Naive thymus-derived CD8-positive, alpha-beta T cell (primary cell): ENCODE data around the gene CRIP2. TPM values are rescaled to one million over a fixed set of nuclear protein-coding genes. Genes with fewer than 3 reads are reported as not detected.

Experiments
- ATAC-seq, 2 donors: fragments of 150-1000 bp; cut with Tn5 transposase in 1 of 2; sonication (Bioruptor Pico), chemical (Tn5 transposase) in 1 of 2; 1 replicate in 1 of 2; 2 replicates in 1 of 2; pipeline ENCODE4 v1.10.0; 2021; ENCODE audit warnings: mild to moderate bottlenecking in 2 of 2, moderate library complexity in 2 of 2
- POLR2A ChIA-PET: fragments of 350-600 bp; sonication (Branson Sonifier 250); formaldehyde crosslinking; loops from one replicate; lab custom pipeline; 2021; ENCODE audit warnings: antibody characterized with exemption; lab: Charles Lee
- DNase-seq, 10 donors: peaks; one replicate each; pipeline versions ENCODE4 v3.0.0 to v3.0.0-alpha.2; 2020 to 2022
- H3K27ac Mint-ChIP-seq, 10 donors: one replicate each; pipeline ENCODE4 v1.8.0; 2020 to 2022; ENCODE audit warnings: mild to moderate bottlenecking in 10 of 10, mixed read lengths in 10 of 10, moderate library complexity in 4 of 10, inconsistent platforms in 1 of 10
- H3K27me3 Mint-ChIP-seq, 5 donors: one replicate each; pipeline ENCODE4 v1.8.0; 2021 to 2022; ENCODE audit warnings: mixed read lengths in 5 of 5
- H3K36me3 Mint-ChIP-seq, 3 donors: one replicate each; pipeline ENCODE4 v1.8.0; 2020 to 2022; ENCODE audit warnings: mixed read lengths in 3 of 3, mild to moderate bottlenecking in 2 of 3, inconsistent platforms in 1 of 3
- H3K4me1 Mint-ChIP-seq, 4 donors: one replicate each; pipeline ENCODE4 v1.8.0; 2021 to 2022; ENCODE audit warnings: mixed read lengths in 4 of 4
- H3K4me3 Mint-ChIP-seq, 10 donors: one replicate each; pipeline ENCODE4 v1.8.0; 2020 to 2022; ENCODE audit warnings: mild to moderate bottlenecking in 10 of 10, mixed read lengths in 10 of 10, moderate library complexity in 6 of 10, inconsistent platforms in 1 of 10
- H3K9me3 Mint-ChIP-seq, 9 donors: one replicate each; pipeline ENCODE4 v1.8.0; 2020 to 2022; ENCODE audit warnings: mixed read lengths in 9 of 9, mild to moderate bottlenecking in 3 of 9, inconsistent platforms in 1 of 9, moderate library complexity in 1 of 9
- polyA plus RNA-seq, 3 donors: library from polyadenylated mRNA; unstranded; fragments of 300-500 nt; fragmentation: Illumina TruSeq; gene quantifications; one replicate each; pipeline ENCODE4 v1.2.3, GENCODE V29; 2021
- total RNA-seq, 8 experiments: library from RNA in 2 of 8; stranded (reverse) in 2 of 8; gene quantifications; one replicate each; pipeline ENCODE4 v1.2.3 and lab custom pipeline; 2021 to 2026

CRIP2 gene, protein sequence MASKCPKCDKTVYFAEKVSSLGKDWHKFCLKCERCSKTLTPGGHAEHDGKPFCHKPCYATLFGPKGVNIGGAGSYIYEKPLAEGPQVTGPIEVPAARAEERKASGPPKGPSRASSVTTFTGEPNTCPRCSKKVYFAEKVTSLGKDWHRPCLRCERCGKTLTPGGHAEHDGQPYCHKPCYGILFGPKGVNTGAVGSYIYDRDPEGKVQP
- total RNA-seq (1 to 10 TPM; 2.2 to 2.3 TPM), polyA plus RNA-seq (10 to 100 TPM; 21.1 to 86.9 (median 28.3) TPM), total RNA-seq (lab: John Stamatoyannopoulos, UW) (0.08 to 25.6 (median 1.2) reads per million in 6 experiments)

DNA sequence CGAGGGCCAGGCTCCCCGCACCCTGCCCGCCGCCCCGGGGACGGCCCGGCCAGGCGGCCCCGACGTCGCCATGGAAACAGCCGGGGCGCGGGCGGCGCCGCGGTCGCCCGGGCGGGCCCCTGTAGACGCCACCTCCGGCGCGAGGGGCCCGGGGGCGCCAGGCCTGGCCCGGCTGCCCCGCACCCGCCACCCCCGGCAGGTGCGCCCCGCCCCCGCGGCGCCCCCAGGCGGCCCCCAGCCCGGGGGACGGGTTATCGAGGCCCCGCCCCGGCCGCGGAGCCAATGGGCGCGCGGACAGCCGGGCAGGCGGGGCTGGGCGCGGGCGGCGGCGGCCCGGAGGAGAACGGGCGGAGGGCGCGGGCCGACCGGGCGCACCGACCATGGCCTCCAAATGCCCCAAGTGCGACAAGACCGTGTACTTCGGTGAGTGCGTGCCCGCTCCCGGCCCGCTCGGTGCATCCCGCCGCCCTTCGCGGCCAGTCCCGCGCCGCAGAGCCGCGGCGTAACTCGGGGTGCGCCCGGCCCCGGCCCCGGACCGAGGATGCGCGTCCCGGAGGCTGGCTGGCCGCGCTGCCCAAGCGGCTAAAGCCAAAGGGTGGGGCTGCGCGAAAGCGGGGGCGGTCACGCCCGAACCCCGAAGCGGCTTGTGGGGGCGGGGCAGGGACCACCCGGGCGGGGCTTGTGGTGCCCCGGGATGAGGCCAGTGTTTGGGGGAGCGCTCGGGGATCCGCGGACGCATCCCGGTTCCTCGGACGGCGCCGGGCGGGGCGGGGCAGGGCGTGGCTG lies at the start of gene CRIP2:
TSS of gene CRIP2 (plus strand) at position 339 of the 786 bp plus-strand sequence. CDS start at position 381, 42 bp downstream.
- H3K27me3 Mint-ChIP-seq = peaks cover 0 to 8% (median 0%) of the 10 kb centered on the region in 5 donors
- POLR2A ChIA-PET = no interaction called here
- DNase-seq = peak in 3 of 10 donors; percentile 33 to 50 (median 43)
- H3K27ac Mint-ChIP-seq = peak within 1 kb of the TSS in 4 of 10 donors; percentile 22 to 80 (median 54)
- no peaks in the 10 kb centered on the region for H3K36me3 Mint-ChIP-seq
- ATAC-seq = peak; percentile 18 to 38
- peaks cover 0 to 5% (median 0%) of the 10 kb centered on the region in 9 donors for H3K9me3 Mint-ChIP-seq
- peaks cover 4 to 29% (median 25%) of the 10 kb centered on the region in 4 donors for H3K4me1 Mint-ChIP-seq
- H3K4me3 Mint-ChIP-seq = peak within 1 kb of the TSS; percentile 57 to 84 (median 78)

DNA sequence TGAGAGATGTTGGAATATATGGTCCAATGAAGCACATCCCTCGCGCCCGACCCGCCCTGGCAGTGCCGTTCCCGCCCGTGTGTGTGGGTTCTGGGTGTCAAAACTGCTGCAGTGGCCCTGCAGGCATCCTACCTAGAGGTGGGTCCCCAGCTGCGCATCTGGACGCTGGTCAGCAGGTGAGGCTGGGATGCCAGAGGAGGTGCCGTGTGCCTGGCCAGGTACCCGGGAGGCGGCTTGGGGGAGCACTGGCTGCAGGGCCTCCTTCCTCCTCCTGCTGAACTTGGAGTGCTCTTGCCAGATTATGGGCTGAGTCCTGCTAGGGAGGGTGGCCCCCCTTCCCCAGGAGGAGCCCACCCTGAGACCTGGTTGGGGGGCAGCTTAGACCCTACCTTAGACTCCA lies 49.8 kb upstream of the CRIP2 start:
- peaks cover 17 to 41% (median 37%) of the 10 kb centered on the region in 4 donors for H3K4me1 Mint-ChIP-seq
- H3K27me3 Mint-ChIP-seq = no peaks in the 10 kb centered on the region
- DNase-seq (no peak), ATAC-seq (no peak)
- H3K4me3 Mint-ChIP-seq = no peak overlapping the region
- H3K36me3 Mint-ChIP-seq = peaks cover 0 to 10% (median 8%) of the 10 kb centered on the region in 3 donors
- H3K27ac Mint-ChIP-seq = no peak overlapping the region
- POLR2A ChIA-PET = interaction anchor here (1.1 kb wide), 1 partner anchor 9 kb away, joined by 5 read pairs; no protein-coding TSS in a partner anchor
- peaks cover 0 to 2% (median 0%) of the 10 kb centered on the region in 9 donors for H3K9me3 Mint-ChIP-seq

DNA sequence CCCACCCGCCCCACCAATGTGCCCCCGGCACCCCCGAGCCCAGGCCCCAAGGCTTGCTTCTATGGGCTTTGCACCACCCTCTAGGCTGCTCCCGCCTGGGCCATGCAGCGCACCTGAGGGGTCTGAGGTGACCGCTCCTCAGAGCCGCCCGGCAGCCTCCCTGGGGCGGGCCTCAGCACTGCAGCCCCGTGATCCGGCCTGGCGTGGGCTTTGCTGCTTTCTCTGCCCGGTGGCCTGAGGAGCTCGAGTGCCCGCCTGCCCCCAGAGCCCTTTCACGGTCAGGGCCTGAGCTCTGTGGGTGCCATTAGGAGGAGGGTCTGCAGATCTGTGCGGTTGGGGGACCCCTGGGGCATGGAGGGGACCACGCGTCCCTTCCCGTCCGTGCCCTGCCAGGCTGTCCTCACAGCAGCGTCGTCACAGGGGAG lies 48.8 kb upstream of the CRIP2 start:
- no peak for DNase-seq
- H3K27ac Mint-ChIP-seq = no peak overlapping the region
- H3K36me3 Mint-ChIP-seq = peaks cover 4 to 18% (median 11%) of the 10 kb centered on the region in 3 donors
- H3K27me3 Mint-ChIP-seq = no peaks in the 10 kb centered on the region
- peaks cover 16 to 41% (median 35%) of the 10 kb centered on the region in 4 donors for H3K4me1 Mint-ChIP-seq
- H3K9me3 Mint-ChIP-seq = peaks cover 0 to 2% (median 0%) of the 10 kb centered on the region in 9 donors
- no peak for ATAC-seq
- H3K4me3 Mint-ChIP-seq = no peak overlapping the region
- POLR2A ChIA-PET = interaction anchor here (0.6 kb wide), 1 partner anchor 55 kb away, joined by 5 read pairs; no protein-coding TSS in a partner anchor

DNA sequence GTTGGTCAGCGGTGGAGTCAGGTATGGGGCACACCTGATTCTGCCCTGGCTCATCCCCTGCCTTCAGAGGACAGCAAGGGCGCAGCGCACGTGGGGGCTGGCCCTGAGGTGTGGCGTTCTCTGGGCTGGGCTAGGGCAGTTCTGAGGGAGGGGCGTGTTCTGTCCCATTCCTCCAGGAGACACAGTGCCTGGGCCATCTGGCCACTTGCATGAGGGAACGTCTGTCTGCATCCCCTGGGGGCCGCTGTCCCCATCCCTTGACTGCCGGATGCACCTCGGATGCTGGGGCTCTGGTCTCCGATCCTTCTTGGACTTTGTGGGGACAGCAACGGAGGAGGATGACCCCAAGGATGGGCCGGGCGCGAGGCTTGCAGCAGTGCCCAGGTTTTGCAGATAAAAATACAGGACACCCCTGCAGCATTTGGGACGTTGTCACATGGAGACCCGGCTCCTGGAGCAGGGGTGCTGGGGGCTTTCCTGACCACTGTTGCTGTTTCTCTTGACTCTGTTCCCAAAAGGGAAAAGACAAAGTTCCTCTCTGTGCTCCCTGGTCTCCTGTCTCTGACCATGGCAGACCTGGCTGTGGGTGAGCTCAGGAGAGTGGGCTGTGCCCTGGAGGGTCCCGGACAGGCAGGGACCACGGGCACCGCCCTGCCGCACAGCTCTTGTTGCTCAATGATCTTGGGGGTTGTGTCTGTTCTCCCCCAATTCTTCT lies 48.0 kb upstream of the CRIP2 start:
- Mint-ChIP-seq H3K27me3 (no peaks in the 10 kb centered on the region), H3K27ac (peak overlapping the region in 2 of 10 donors; percentile 29 to 56)
- no peak for ATAC-seq

DNA sequence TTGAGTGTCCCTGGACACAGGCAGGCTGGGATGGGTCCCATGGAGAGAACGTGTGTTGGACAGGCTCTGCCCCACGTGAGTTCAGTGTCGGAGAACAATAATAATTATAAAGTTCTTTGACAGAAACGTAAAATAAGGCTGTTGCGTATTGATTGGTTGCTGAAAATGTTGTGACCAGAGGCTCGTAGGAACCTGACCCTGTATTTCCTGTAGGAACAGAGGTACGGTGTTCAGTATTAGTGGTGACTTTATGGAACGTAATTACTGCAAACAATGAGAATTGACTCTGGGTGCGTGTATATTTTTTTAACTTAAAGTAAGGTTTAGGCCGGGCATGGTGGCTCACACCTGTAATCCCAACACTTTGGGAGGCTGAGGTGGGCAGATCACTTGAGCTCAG lies 47.2 kb upstream of the CRIP2 start:
- peak overlapping the region in 2 of 10 donors; percentile 31 to 86 for H3K27ac Mint-ChIP-seq
- H3K36me3 Mint-ChIP-seq = peaks cover 4 to 23% (median 15%) of the 10 kb centered on the region in 3 donors
- POLR2A ChIA-PET = no interaction called here
- no peaks in the 10 kb centered on the region for H3K27me3 Mint-ChIP-seq
- H3K9me3 Mint-ChIP-seq = peaks cover 0 to 2% (median 0%) of the 10 kb centered on the region in 9 donors
- DNase-seq (no peak), ATAC-seq (no peak)
- peaks cover 7 to 25% (median 19%) of the 10 kb centered on the region in 4 donors for H3K4me1 Mint-ChIP-seq
- H3K4me3 Mint-ChIP-seq = peak overlapping the region in 1 of 10 donors; percentile 33

More for the DNA sequence above, 48.0 kb upstream of the CRIP2 start:
- Mint-ChIP-seq H3K4me3 (peak overlapping the region in 1 of 10 donors; percentile 33), H3K9me3 (peaks cover 0 to 2% (median 0%) of the 10 kb centered on the region in 9 donors), H3K36me3 (peaks cover 4 to 23% (median 15%) of the 10 kb centered on the region in 3 donors), H3K4me1 (peaks cover 11 to 34% (median 27%) of the 10 kb centered on the region in 4 donors)
- no peak for DNase-seq
- POLR2A ChIA-PET = no interaction called here

DNA sequence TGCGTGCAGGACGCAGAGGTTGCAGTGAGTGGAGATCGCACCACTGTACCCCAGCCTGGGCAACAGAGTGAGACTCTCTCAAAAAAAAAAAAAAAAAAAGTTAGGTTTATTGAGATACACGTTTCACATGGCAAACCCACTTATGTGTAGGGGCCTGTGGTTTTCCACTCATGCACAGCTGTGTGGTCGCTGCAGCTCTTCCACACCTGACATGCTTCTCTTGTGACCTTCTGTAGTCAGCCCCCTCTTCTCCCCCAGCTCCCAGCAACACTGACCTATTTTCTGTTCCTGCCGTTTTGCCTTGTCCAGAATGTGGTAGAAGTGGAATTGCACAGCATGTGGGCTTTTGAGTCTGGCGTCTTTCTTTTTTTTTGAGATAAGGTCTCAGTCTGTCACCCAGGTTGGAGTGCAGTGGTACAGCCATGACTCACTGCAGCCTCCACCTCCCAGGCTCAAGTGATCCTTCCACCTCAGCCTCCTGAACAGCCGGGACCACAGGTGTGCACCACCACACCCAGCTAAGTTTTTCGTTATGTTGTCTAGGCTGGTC lies 46.6 kb upstream of the CRIP2 start:
- ATAC-seq (no peak), DNase-seq (no peak)
- peak overlapping the region in 8 of 10 donors; percentile 18 to 78 (median 58) for H3K27ac Mint-ChIP-seq
- H3K9me3 Mint-ChIP-seq = peaks cover 0 to 2% (median 0%) of the 10 kb centered on the region in 9 donors
- H3K4me1 Mint-ChIP-seq = peaks cover 7 to 20% (median 13%) of the 10 kb centered on the region in 4 donors
- POLR2A ChIA-PET = no interaction called here
- no peaks in the 10 kb centered on the region for H3K27me3 Mint-ChIP-seq
- peak overlapping the region in 1 of 10 donors; percentile 30 for H3K4me3 Mint-ChIP-seq
- H3K36me3 Mint-ChIP-seq = peaks cover 4 to 23% (median 15%) of the 10 kb centered on the region in 3 donors

DNA sequence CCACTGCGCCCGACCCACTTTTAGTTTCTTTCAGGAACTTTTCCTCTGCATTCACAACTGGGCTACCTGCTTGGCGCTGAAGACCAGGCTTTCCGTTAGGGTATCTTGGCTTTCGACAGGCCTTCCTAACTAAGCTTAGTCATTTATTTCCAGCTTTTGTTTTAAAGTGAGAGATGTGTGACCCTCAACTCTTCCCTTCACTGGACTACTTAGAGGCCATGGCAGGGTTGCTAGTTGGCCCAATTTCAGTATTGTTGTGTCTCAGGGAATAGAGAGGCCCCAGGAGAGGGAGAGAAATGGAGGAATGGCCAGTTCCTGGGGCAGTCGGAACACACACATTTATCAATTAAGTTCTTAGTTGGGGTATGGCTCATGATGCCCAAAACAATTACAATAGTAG lies 44.6 kb upstream of the CRIP2 start:
- ATAC-seq = no peak
- POLR2A ChIA-PET = no interaction called here
- no peak overlapping the region for H3K4me3 Mint-ChIP-seq

DNA sequence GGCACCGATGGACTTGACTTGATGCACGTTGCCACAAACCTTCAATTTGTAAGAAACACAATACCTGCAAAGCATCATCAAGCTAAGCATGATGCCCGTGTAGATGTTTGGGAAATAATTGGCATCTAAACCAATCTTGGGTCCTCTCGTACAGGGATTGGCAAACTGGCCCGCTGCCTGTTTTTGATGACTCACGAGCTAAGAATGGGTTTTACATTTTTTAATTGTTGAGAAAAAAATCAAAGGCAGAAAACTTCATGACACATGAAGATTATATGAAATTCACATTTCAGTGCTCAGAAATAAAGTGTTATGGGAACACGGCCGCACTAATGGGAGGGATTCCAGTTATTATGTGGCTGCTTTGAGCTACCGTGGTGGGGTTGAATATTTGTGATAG lies 44.1 kb upstream of the CRIP2 start:
- DNase-seq = no peak
- Mint-ChIP-seq H3K4me3 (no peak overlapping the region), H3K27ac (no peak overlapping the region), H3K27me3 (no peaks in the 10 kb centered on the region), H3K4me1 (peaks cover 7 to 25% (median 20%) of the 10 kb centered on the region in 4 donors), H3K36me3 (peaks cover 4 to 23% (median 12%) of the 10 kb centered on the region in 3 donors), H3K9me3 (peaks cover 0 to 2% (median 0%) of the 10 kb centered on the region in 9 donors)
- POLR2A ChIA-PET = no interaction called here
- ATAC-seq = no peak

More for the DNA sequence above, 44.6 kb upstream of the CRIP2 start:
- no peak for DNase-seq
- peak overlapping the region in 1 of 10 donors; percentile 71 for H3K27ac Mint-ChIP-seq
- H3K36me3 Mint-ChIP-seq = peaks cover 4 to 23% (median 15%) of the 10 kb centered on the region in 3 donors
- H3K4me1 Mint-ChIP-seq = peaks cover 5 to 23% (median 18%) of the 10 kb centered on the region in 4 donors
- H3K27me3 Mint-ChIP-seq = no peaks in the 10 kb centered on the region
- peaks cover 0 to 2% (median 0%) of the 10 kb centered on the region in 9 donors for H3K9me3 Mint-ChIP-seq

DNA sequence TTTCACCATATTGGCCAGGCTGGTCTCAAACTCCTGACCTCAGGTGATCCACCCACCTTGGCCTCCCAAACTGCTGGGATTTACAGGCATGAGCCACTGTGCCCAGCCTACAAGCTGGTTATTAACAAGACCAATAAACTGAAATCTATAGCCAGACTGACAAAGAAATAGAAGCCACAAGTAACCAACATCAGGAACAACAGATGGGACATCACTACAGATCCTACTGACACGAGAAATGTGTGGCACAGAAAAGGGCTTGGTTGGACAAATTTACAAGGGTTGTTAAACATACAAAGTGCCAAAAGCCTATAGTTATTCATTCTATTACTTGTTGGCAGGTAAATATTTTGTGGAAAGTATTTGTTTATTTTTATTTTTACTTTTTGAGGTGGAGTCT lies 43.4 kb upstream of the CRIP2 start:
- no peak overlapping the region for H3K4me3 Mint-ChIP-seq
- H3K4me1 Mint-ChIP-seq = peaks cover 10 to 31% (median 25%) of the 10 kb centered on the region in 4 donors
- H3K27ac Mint-ChIP-seq = peak overlapping the region in 1 of 10 donors; percentile 9
- DNase-seq = no peak
- H3K9me3 Mint-ChIP-seq = peaks cover 0 to 2% (median 0%) of the 10 kb centered on the region in 9 donors
- ATAC-seq = no peak
- POLR2A ChIA-PET = no interaction called here
- no peaks in the 10 kb centered on the region for H3K27me3 Mint-ChIP-seq
- H3K36me3 Mint-ChIP-seq = peaks cover 4 to 23% (median 7%) of the 10 kb centered on the region in 3 donors

DNA sequence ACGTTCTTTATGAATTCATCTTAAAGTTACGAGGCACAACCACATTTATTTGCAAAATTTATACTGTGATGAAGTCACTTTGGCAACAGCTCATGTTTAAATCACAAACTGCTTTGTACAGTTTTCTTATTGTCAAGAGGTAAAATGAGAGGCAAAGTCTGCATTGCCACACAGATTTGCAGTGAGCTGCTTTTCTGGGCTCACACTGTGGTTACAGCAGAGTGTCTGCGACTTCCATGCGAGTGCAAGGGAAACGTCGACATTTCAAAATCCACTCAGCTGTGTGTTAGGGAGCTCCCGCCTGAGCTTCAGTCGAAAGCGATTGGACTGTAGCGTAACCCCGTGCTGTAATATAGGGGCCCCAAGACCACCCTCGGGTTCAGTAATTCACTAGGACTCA lies 42.0 kb upstream of the CRIP2 start:
- DNase-seq (no peak), ATAC-seq (no peak)
- H3K27ac Mint-ChIP-seq = no peak overlapping the region
- peaks cover 4 to 13% (median 7%) of the 10 kb centered on the region in 3 donors for H3K36me3 Mint-ChIP-seq
- no peaks in the 10 kb centered on the region for H3K27me3 Mint-ChIP-seq
- peaks cover 6 to 29% (median 18%) of the 10 kb centered on the region in 4 donors for H3K4me1 Mint-ChIP-seq
- H3K9me3 Mint-ChIP-seq = peaks cover 0 to 2% (median 0%) of the 10 kb centered on the region in 9 donors
- no peak overlapping the region for H3K4me3 Mint-ChIP-seq
- POLR2A ChIA-PET = no interaction called here

DNA sequence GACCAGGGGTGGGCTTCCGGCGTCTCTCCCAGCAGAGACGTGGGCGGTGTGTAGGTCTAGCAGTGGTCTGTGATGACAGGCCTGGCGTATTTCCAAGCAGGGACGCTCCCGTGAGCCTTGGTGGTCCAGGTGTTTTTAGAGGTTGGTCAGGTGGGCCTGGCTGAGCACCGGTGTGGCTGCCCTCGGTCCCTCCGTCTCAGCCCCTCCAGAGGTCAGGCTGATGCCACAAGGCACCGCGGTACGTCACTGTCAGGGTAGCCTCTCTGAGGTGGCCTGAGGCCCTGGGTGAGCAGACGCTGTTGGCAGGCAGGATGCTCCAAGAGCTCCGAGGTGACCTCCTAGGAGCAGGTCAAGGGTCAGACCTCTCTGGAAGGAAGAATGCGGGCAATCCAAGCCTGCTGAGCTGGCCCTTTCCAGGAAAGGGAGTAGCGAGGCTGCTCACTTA lies 41.4 kb upstream of the CRIP2 start:
- no peak for DNase-seq
- POLR2A ChIA-PET = no interaction called here
- H3K36me3 Mint-ChIP-seq = peaks cover 4 to 13% (median 7%) of the 10 kb centered on the region in 3 donors
- H3K4me3 Mint-ChIP-seq = no peak overlapping the region
- peaks cover 6 to 29% (median 17%) of the 10 kb centered on the region in 4 donors for H3K4me1 Mint-ChIP-seq
- no peaks in the 10 kb centered on the region for H3K27me3 Mint-ChIP-seq
- no peak for ATAC-seq
- no peak overlapping the region for H3K27ac Mint-ChIP-seq
- H3K9me3 Mint-ChIP-seq = peaks cover 0 to 2% (median 0%) of the 10 kb centered on the region in 9 donors
